Activated T-cell treated with anti-CD3 and anti-CD28 coated beads, Interleukin-2, amount 50 U/mL, for 72 hours (primary cell): ENCODE results near the gene MREG. TPM values are rescaled to one million over a fixed set of nuclear protein-coding genes. Genes with fewer than 3 reads are reported as not detected.
"Not testable (repeated sequence)": the region's sequence is repeated elsewhere in the genome, so short reads cannot be mapped to it uniquely, and the experiment has no call there.

Experiments used
- ATAC-seq, 2 donors: fragments of 150-1000 bp; cut with Tn5 transposase; replicated peaks in 1 of 2; 2 replicates each; pipeline ENCODE4 v1.10.0; 2021; ENCODE audit warnings: moderate library complexity in 2 of 2, mild to moderate bottlenecking in 1 of 2
- DNase-seq, 2 donors: peaks; one replicate each; pipeline ENCODE4 v3.0.0; 2021 to 2022; ENCODE audit warnings: mixed read lengths in 1 of 2
- H3K27ac Mint-ChIP-seq: one replicate; pipeline ENCODE4 v1.8.0; 2022; ENCODE audit warnings: mild to moderate bottlenecking, moderate library complexity, mixed read lengths
- H3K27me3 Mint-ChIP-seq: one replicate; pipeline ENCODE4 v1.8.0; 2022; ENCODE audit warnings: low read depth, mixed read lengths
- H3K36me3 Mint-ChIP-seq, 2 donors: one replicate each; pipeline ENCODE4 v1.8.0; 2022; ENCODE audit warnings: mixed read lengths in 2 of 2, mild to moderate bottlenecking in 1 of 2; ENCODE audit not compliant: insufficient read depth in 2 of 2
- H3K4me1 Mint-ChIP-seq: one replicate; pipeline ENCODE4 v1.8.0; 2022; ENCODE audit warnings: low read depth, mixed read lengths
- H3K4me3 Mint-ChIP-seq, 2 donors: one replicate each; pipeline ENCODE4 v1.8.0; 2022; ENCODE audit warnings: mild to moderate bottlenecking in 2 of 2, mixed read lengths in 2 of 2, moderate library complexity in 2 of 2
- H3K9me3 Mint-ChIP-seq, 2 donors: one replicate each; pipeline ENCODE4 v1.8.0; 2022; ENCODE audit warnings: mixed read lengths in 2 of 2
- total RNA-seq, 2 donors: library from RNA; stranded (reverse); gene quantifications; one replicate each; pipeline ENCODE4 v1.2.3, GENCODE V29; 2022

The MREG gene
- total RNA-seq, 2 donors from 2014 or later: 9.0 to 10.8 TPM

GRCh38 chr2:215958257-215958656 is 55.1 kb downstream of the MREG start:
- no peaks in the 10 kb centered on the region for H3K4me1 Mint-ChIP-seq
- H3K27me3 Mint-ChIP-seq: no peaks in the 10 kb centered on the region
- ATAC-seq (no peak), DNase-seq (no peak)
- H3K4me3 Mint-ChIP-seq: no peak overlapping the region
- H3K27ac Mint-ChIP-seq: no peak overlapping the region
- peaks cover 2 to 4% of the 10 kb centered on the region in 2 donors for H3K9me3 Mint-ChIP-seq
- peaks cover 6 to 9% of the 10 kb centered on the region in 2 donors for H3K36me3 Mint-ChIP-seq

GRCh38 chr2:215957354-215958122 is 55.8 kb downstream of the MREG start:
- not testable (repeated sequence) for H3K4me3 Mint-ChIP-seq, H3K9me3 Mint-ChIP-seq, H3K27me3 Mint-ChIP-seq, H3K27ac Mint-ChIP-seq, ATAC-seq, H3K4me1 Mint-ChIP-seq, H3K36me3 Mint-ChIP-seq, DNase-seq

- no peak overlapping the region for H3K27ac Mint-ChIP-seq
- H3K27me3 Mint-ChIP-seq: no peaks in the 10 kb centered on the region
Observed at GRCh38 chr2:215952860-215953637, 60.3 kb downstream of the MREG start.

GRCh38 chr2:215951558-215951957 is 61.8 kb downstream of the MREG start:
- Mint-ChIP-seq H3K27ac (no peak overlapping the region), H3K27me3 (no peaks in the 10 kb centered on the region), H3K36me3 (peaks cover 0 to 2% of the 10 kb centered on the region in 2 donors), H3K4me1 (peaks cover 6% of the 10 kb centered on the region), H3K9me3 (no peaks in the 10 kb centered on the region), H3K4me3 (no peak overlapping the region)
- ATAC-seq: no peak
- DNase-seq: no peak

More at GRCh38 chr2:215952860-215953637, 60.3 kb downstream of the MREG start:
- Mint-ChIP-seq H3K4me3 (no peak overlapping the region), H3K36me3 (peaks cover 0 to 2% of the 10 kb centered on the region in 2 donors), H3K9me3 (no peaks in the 10 kb centered on the region), H3K4me1 (peaks cover 6% of the 10 kb centered on the region)
- ATAC-seq: no peak
- no peak for DNase-seq

GRCh38 chr2:215949991-215950404 is 63.4 kb downstream of the MREG start:
- peak; percentile 61 to 62 for ATAC-seq
- peak in 1 of 2 donors; percentile 5 for DNase-seq
- H3K36me3 Mint-ChIP-seq: peaks cover 0 to 2% of the 10 kb centered on the region in 2 donors
- H3K9me3 Mint-ChIP-seq: no peaks in the 10 kb centered on the region
- H3K4me3 Mint-ChIP-seq: no peak overlapping the region
- H3K4me1 Mint-ChIP-seq: peaks cover 6% of the 10 kb centered on the region
- no peaks in the 10 kb centered on the region for H3K27me3 Mint-ChIP-seq
- peak overlapping the region; percentile 43 for H3K27ac Mint-ChIP-seq

GRCh38 chr2:215948051-215948450 is 65.3 kb downstream of the MREG start:
- Mint-ChIP-seq H3K27ac (no peak overlapping the region), H3K4me1 (peaks cover 6% of the 10 kb centered on the region), H3K36me3 (peaks cover 0 to 6% of the 10 kb centered on the region in 2 donors), H3K27me3 (no peaks in the 10 kb centered on the region), H3K4me3 (no peak overlapping the region), H3K9me3 (no peaks in the 10 kb centered on the region)
- ATAC-seq (no peak), DNase-seq (no peak)

GRCh38 chr2:215946586-215946985 is 66.8 kb downstream of the MREG start:
- H3K4me3 Mint-ChIP-seq: no peak overlapping the region

GRCh38 chr2:215942194-215942593 is 71.2 kb downstream of the MREG start:
- no peaks in the 10 kb centered on the region for H3K27me3 Mint-ChIP-seq
- ATAC-seq: no peak

More at GRCh38 chr2:215946586-215946985, 66.8 kb downstream of the MREG start:
- Mint-ChIP-seq H3K27ac (no peak overlapping the region), H3K36me3 (peaks cover 0 to 6% of the 10 kb centered on the region in 2 donors), H3K4me1 (peaks cover 6% of the 10 kb centered on the region), H3K9me3 (no peaks in the 10 kb centered on the region), H3K27me3 (no peaks in the 10 kb centered on the region)
- ATAC-seq (no peak), DNase-seq (no peak)

GRCh38 chr2:215941726-215942125 is 71.6 kb downstream of the MREG start:
- no peak for DNase-seq
- no peak for ATAC-seq
- Mint-ChIP-seq H3K9me3 (no peaks in the 10 kb centered on the region), H3K27ac (no peak overlapping the region), H3K4me3 (no peak overlapping the region), H3K4me1 (no peaks in the 10 kb centered on the region), H3K27me3 (no peaks in the 10 kb centered on the region), H3K36me3 (peaks cover 0 to 4% of the 10 kb centered on the region in 2 donors)

More at GRCh38 chr2:215942194-215942593, 71.2 kb downstream of the MREG start:
- no peak overlapping the region for H3K4me3 Mint-ChIP-seq
- no peak for DNase-seq
- H3K4me1 Mint-ChIP-seq: no peaks in the 10 kb centered on the region
- no peaks in the 10 kb centered on the region for H3K9me3 Mint-ChIP-seq
- no peak overlapping the region for H3K27ac Mint-ChIP-seq
- H3K36me3 Mint-ChIP-seq: peaks cover 0 to 4% of the 10 kb centered on the region in 2 donors

GRCh38 chr2:215940645-215941184 is 72.6 kb downstream of the MREG start:
- no peak overlapping the region for H3K27ac Mint-ChIP-seq
- H3K9me3 Mint-ChIP-seq: no peaks in the 10 kb centered on the region
- H3K36me3 Mint-ChIP-seq: peaks cover 0 to 4% of the 10 kb centered on the region in 2 donors
- no peaks in the 10 kb centered on the region for H3K27me3 Mint-ChIP-seq
- DNase-seq (no peak), ATAC-seq (no peak)
- no peaks in the 10 kb centered on the region for H3K4me1 Mint-ChIP-seq
- no peak overlapping the region for H3K4me3 Mint-ChIP-seq

- no peak for DNase-seq
- Mint-ChIP-seq H3K27ac (no peak overlapping the region), H3K4me1 (no peaks in the 10 kb centered on the region), H3K4me3 (no peak overlapping the region), H3K9me3 (no peaks in the 10 kb centered on the region), H3K27me3 (peaks cover 10% of the 10 kb centered on the region), H3K36me3 (no peaks in the 10 kb centered on the region)
- ATAC-seq: no peak
Observed at GRCh38 chr2:215937190-215937589, 76.2 kb downstream of the MREG start.

GRCh38 chr2:215933151-215933550 is 80.2 kb downstream of the MREG start:
- H3K27me3 Mint-ChIP-seq: peaks cover 18% of the 10 kb centered on the region
- H3K4me3 Mint-ChIP-seq: no peak overlapping the region

GRCh38 chr2:215931256-215931903 is 82.0 kb downstream of the MREG start:
- ATAC-seq: peak; percentile 45 to 70
- no peak overlapping the region for H3K4me3 Mint-ChIP-seq

More at GRCh38 chr2:215933151-215933550, 80.2 kb downstream of the MREG start:
- H3K36me3 Mint-ChIP-seq: no peaks in the 10 kb centered on the region
- H3K27ac Mint-ChIP-seq: no peak overlapping the region
- H3K9me3 Mint-ChIP-seq: no peaks in the 10 kb centered on the region
- no peak for ATAC-seq
- DNase-seq: no peak
- peaks cover 12% of the 10 kb centered on the region for H3K4me1 Mint-ChIP-seq

More at GRCh38 chr2:215931256-215931903, 82.0 kb downstream of the MREG start:
- Mint-ChIP-seq H3K4me1 (peaks cover 12% of the 10 kb centered on the region), H3K36me3 (no peaks in the 10 kb centered on the region), H3K27me3 (peaks cover 21% of the 10 kb centered on the region), H3K9me3 (no peaks in the 10 kb centered on the region), H3K27ac (no peak overlapping the region)
- DNase-seq: peak; percentile 53 to 63
